KMS-11 (cell line): ENCODE data around the gene GABARAPL2.

Experiments
- H2AFZ ChIP-seq: fragments of 200-600 bp; sonication (generic); 2 replicates; pipeline ENCODE4 v1.6.1; 2016; ENCODE audit warnings: antibody characterized with exemption, mixed run types, low read depth
- H3K27ac ChIP-seq: fragments of 200-600 bp; sonication (generic); 2 replicates; pipeline ENCODE4 v1.6.1; 2016; ENCODE audit warnings: mild to moderate bottlenecking, mixed run types
- H3K27me3 ChIP-seq: fragments of 200-600 bp; sonication (generic); 2 replicates; pipeline ENCODE4 v1.6.1; 2017; ENCODE audit warnings: mild to moderate bottlenecking, low read depth, mixed run types, moderate library complexity; ENCODE audit not compliant: insufficient read depth
- H3K36me3 ChIP-seq: fragments of 200-600 bp; sonication (generic); 2 replicates; pipeline ENCODE4 v1.6.1; 2017; ENCODE audit warnings: mild to moderate bottlenecking, mixed run types; ENCODE audit not compliant: insufficient read depth
- H3K4me1 ChIP-seq: fragments of 200-600 bp; sonication (generic); 2 replicates; pipeline ENCODE4 v1.6.1; 2016; ENCODE audit warnings: mild to moderate bottlenecking, low read depth, mixed run types; ENCODE audit not compliant: poor library complexity, severe bottlenecking
- H3K4me2 ChIP-seq: fragments of 200-600 bp; sonication (generic); 2 replicates; pipeline ENCODE4 v1.7.0; 2016; ENCODE audit warnings: mild to moderate bottlenecking, mixed run types
- H3K4me3 ChIP-seq: fragments of 200-600 bp; sonication (generic); IDR thresholded peaks from 2 replicates; pipeline ENCODE4 v1.6.1; 2017; ENCODE audit warnings: low read depth, low read length, mixed read lengths; ENCODE audit not compliant: insufficient read depth
- H3K79me2 ChIP-seq: fragments of 200-600 bp; sonication (generic); 2 replicates; pipeline ENCODE4 v1.6.1; 2016; ENCODE audit warnings: low read depth, mixed run types; ENCODE audit not compliant: insufficient read depth
- H3K9ac ChIP-seq: fragments of 200-600 bp; sonication (generic); 2 replicates; pipeline ENCODE4 v1.6.1; 2016; ENCODE audit warnings: mild to moderate bottlenecking, mixed run types
- H4K20me1 ChIP-seq: fragments of 200-600 bp; sonication (generic); 2 replicates; pipeline ENCODE4 v1.6.1; 2016; ENCODE audit warnings: mild to moderate bottlenecking, mixed run types; ENCODE audit not compliant: insufficient read depth
- TF ChIP-seq, protein P1 (sequence below): fragments of 200-600 bp; sonication (generic); conservative IDR thresholded peaks from 2 replicates; pipeline ENCODE4 v1.6.1; 2017; ENCODE audit warnings: low read depth, mild to moderate bottlenecking, antibody characterized with exemption, low read length, moderate library complexity, mixed read lengths

The GABARAPL2 gene

DNA sequence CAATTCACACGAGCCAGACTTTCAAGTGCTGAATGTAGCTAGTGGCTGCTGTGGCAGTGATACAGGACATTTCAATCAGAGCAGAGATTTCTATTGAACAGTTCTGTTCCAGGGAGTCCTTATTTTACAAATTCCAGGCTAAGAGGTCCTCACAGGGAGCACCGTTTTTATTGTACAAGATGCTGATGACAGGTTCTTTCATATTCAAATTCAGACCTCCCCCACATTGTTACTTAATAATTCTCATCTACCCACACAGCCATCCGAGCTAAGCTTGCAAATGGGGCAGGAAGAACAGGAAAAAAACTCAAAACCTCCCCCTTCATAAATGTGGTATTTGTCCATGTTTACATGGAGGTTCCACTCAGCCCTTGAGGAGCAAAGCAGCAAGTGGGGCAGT, 9.8 kb downstream of the GABARAPL2 start:
- TF ChIP-seq, protein P1, sequence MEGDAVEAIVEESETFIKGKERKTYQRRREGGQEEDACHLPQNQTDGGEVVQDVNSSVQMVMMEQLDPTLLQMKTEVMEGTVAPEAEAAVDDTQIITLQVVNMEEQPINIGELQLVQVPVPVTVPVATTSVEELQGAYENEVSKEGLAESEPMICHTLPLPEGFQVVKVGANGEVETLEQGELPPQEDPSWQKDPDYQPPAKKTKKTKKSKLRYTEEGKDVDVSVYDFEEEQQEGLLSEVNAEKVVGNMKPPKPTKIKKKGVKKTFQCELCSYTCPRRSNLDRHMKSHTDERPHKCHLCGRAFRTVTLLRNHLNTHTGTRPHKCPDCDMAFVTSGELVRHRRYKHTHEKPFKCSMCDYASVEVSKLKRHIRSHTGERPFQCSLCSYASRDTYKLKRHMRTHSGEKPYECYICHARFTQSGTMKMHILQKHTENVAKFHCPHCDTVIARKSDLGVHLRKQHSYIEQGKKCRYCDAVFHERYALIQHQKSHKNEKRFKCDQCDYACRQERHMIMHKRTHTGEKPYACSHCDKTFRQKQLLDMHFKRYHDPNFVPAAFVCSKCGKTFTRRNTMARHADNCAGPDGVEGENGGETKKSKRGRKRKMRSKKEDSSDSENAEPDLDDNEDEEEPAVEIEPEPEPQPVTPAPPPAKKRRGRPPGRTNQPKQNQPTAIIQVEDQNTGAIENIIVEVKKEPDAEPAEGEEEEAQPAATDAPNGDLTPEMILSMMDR, result no peak
- Histone ChIP-seq H2AFZ (no peak overlapping the region), H3K36me3 (peaks cover 6% of the 10 kb centered on the region; the same call in 1 of the 2 replicates), H3K27me3 (no peaks in the 10 kb centered on the region), H3K4me2 (no peak overlapping the region), H3K79me2 (no peaks in the 10 kb centered on the region), H3K4me1 (no peaks in the 10 kb centered on the region), H3K27ac (no peak overlapping the region), H3K4me3 (no peak overlapping the region), H4K20me1 (no peaks in the 10 kb centered on the region), H3K9ac (no peak overlapping the region)

DNA sequence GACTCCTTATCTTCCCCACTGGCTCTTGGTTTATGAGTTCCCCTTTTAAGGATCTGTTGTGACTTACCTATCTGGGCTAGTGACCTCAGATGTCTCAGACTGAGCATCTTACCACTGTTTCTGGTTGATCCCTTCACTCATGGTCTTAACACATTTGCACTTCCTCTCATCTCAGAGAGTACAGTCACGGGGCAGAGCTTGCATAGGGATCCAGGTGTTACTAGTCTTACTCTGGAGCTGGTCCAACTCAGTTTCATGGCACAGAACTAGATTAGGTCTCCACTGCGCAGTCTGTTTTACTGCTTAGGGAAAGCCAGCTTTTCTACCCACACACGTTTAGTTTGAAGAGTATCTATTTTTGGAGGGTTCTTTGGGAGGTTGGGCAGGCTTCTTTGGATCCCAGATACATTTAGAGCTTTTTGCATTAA, 10.2 kb downstream of the GABARAPL2 start:
- TF ChIP-seq, protein P1, result no peak
- Histone ChIP-seq H3K4me1 (no peaks in the 10 kb centered on the region), H4K20me1 (no peaks in the 10 kb centered on the region), H3K79me2 (no peaks in the 10 kb centered on the region), H3K27me3 (no peaks in the 10 kb centered on the region), H3K9ac (no peak overlapping the region), H3K4me2 (no peak overlapping the region), H3K36me3 (0 out of 2 replicates have a peak, but pooled peaks cover 3% of the 10 kb centered on the region), H3K4me3 (no peak overlapping the region), H2AFZ (no peak overlapping the region), H3K27ac (no peak overlapping the region)

DNA sequence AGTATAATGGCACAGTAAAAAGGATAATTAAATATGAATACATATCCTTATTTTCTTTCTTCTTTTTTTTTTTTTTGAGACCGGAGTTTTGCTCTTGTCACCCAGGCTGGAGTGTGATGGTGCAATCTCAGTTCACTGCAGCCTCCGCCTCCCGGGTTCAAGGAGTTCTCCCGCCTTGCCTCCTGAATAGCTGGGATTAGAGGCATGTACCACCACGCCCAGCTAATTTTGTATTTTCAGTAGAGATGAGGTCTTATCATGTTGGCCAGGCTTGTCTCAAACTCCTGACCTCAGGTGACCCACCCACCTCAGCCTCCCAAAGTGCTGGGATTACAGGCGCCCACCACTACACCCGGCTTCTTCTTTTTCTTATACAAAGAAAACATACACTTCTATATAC, 12.0 kb downstream of the GABARAPL2 start:
- H4K20me1 ChIP-seq, result no peaks in the 10 kb centered on the region
- H3K27ac ChIP-seq, result no peak overlapping the region
- H3K9ac ChIP-seq, result no peak overlapping the region
- H3K27me3 ChIP-seq, result no peaks in the 10 kb centered on the region
- H2AFZ ChIP-seq, result no peak overlapping the region
- 0 out of 2 replicates have a peak, but pooled peaks cover 3% of the 10 kb centered on the region for H3K36me3 ChIP-seq
- no peaks in the 10 kb centered on the region for H3K79me2 ChIP-seq
- H3K4me2 ChIP-seq, result no peak overlapping the region
- H3K4me1 ChIP-seq, result no peaks in the 10 kb centered on the region
- TF ChIP-seq, protein P1, result no peak
- H3K4me3 ChIP-seq, result no peak overlapping the region

DNA sequence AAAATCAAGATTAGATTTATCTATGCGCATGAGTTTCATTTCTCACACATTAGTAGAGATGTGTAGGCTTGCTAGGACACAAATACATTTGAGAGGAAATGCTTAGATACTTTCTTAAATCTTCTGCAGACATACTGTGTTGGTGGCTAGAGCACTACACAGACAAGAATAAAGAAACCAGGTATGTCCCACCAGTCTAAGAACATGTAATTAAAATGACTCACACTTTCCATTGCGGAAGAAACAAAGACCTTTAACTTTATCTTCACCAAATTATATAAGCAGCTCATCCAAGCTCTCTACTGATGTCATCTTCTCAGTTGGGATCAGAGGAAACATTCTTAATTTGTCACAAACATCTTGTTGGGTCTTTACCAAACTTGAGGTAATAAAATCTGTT, 12.5 kb downstream of the GABARAPL2 start:
- H2AFZ ChIP-seq, result no peak overlapping the region
- 0 out of 2 replicates have a peak, but pooled peaks cover 3% of the 10 kb centered on the region for H3K36me3 ChIP-seq
- H3K27ac ChIP-seq, result no peak overlapping the region
- no peak overlapping the region for H3K4me3 ChIP-seq
- H3K27me3 ChIP-seq, result no peaks in the 10 kb centered on the region
- H3K4me1 ChIP-seq, result no peaks in the 10 kb centered on the region
- no peaks in the 10 kb centered on the region for H4K20me1 ChIP-seq
- no peaks in the 10 kb centered on the region for H3K79me2 ChIP-seq
- TF ChIP-seq, protein P1, result no peak
- no peak overlapping the region for H3K9ac ChIP-seq
- no peak overlapping the region for H3K4me2 ChIP-seq
